ENCODE results near the gene ZNF423. TPM values are rescaled to one million over a fixed set of nuclear protein-coding genes. Genes with fewer than 3 reads are reported as not detected.

Gene ZNF423
- total RNA-seq, 1 experiment from 2014 or later: 0.20 TPM

- no peak for TF ChIP-seq CTCF (IDR thresholded peaks at IDR 0.05; ENCODE audit: insufficient read depth in 1 of 2, low read depth in 1 of 2, low read length in 1 of 2, severe bottlenecking in 1 of 2, unreplicated experiment in 1 of 2)
- Mint-ChIP-seq H3K27ac (ENCODE audit: unreplicated experiment) (no peak overlapping the region), H3K27me3 (ENCODE audit: insufficient read depth, unreplicated experiment) (no peaks in the 10 kb centered on the region), H3K4me1 (ENCODE audit: low read depth, unreplicated experiment) (peaks cover 10% of the 10 kb centered on the region), H3K4me3 (ENCODE audit: unreplicated experiment) (no peak overlapping the region), H3K36me3 (ENCODE audit: insufficient read depth, unreplicated experiment) (no peaks in the 10 kb centered on the region), H3K9me3 (ENCODE audit: unreplicated experiment) (peaks cover 10% of the 10 kb centered on the region)
- peaks cover 10% of the 10 kb centered on the region for H3K4me1 ChIP-seq
- CTCF ChIA-PET: interaction anchor here (0.7 to 1.5 kb wide), 3 partner anchors 27 to 366 kb away, joined by 3 to 6 read pairs (median 5); no protein-coding TSS in a partner anchor
- H3K4me3 ChIP-seq (ENCODE audit: low read depth, low read length): no peak overlapping the region
- H3K9me3 ChIP-seq: no peaks in the 10 kb centered on the region; the same call in 1 of the 2 replicates
- POLR2A ChIA-PET: no interaction called here
- H3K36me3 ChIP-seq (ENCODE audit: control insufficient read depth, insufficient read depth, low read length): no peaks in the 10 kb centered on the region
- intact Hi-C loops (cut with micrococcal nuclease; ENCODE audit: unreplicated experiment): no loop called here
- no peak for DNase-seq
- no TSS peak for BruUV-seq (replicated peaks)
- H3K27me3 ChIP-seq (replicated peaks; ENCODE audit: control insufficient read depth, insufficient read depth, low read length): no peaks in the 10 kb centered on the region
These were observed 33.9 kb upstream of the ZNF423 start for GRCh38 chr16:49889725-49890397.

GRCh38 chr16:49886554-49887094, 30.7 kb upstream of the ZNF423 start:
- intact Hi-C loops (cut with micrococcal nuclease; ENCODE audit: unreplicated experiment): no loop called here
- no TSS peak for BruUV-seq (replicated peaks)
- no peak for DNase-seq
- H3K9me3 ChIP-seq: no peaks in the 10 kb centered on the region; the same call in 1 of the 2 replicates
- no peaks in the 10 kb centered on the region for H3K36me3 ChIP-seq (ENCODE audit: control insufficient read depth, insufficient read depth, low read length)
- no peaks in the 10 kb centered on the region for H3K27me3 ChIP-seq (replicated peaks; ENCODE audit: control insufficient read depth, insufficient read depth, low read length)
- H3K4me3 Mint-ChIP-seq (ENCODE audit: unreplicated experiment): no peak overlapping the region
- H3K27ac Mint-ChIP-seq (ENCODE audit: unreplicated experiment): no peak overlapping the region
- H3K4me3 ChIP-seq (ENCODE audit: low read depth, low read length): no peak overlapping the region
- ChIA-PET POLR2A (no interaction called here), CTCF (interaction anchor here (1.1 kb wide), 1 partner anchor 14 kb away, joined by 6 read pairs; no protein-coding TSS in a partner anchor)
- peaks cover 10% of the 10 kb centered on the region for H3K9me3 Mint-ChIP-seq (ENCODE audit: unreplicated experiment)
- no peaks in the 10 kb centered on the region for H3K27me3 Mint-ChIP-seq (ENCODE audit: insufficient read depth, unreplicated experiment)
- H3K36me3 Mint-ChIP-seq (ENCODE audit: insufficient read depth, unreplicated experiment): no peaks in the 10 kb centered on the region
- peaks cover 30% of the 10 kb centered on the region for H3K4me1 ChIP-seq
- H3K4me1 Mint-ChIP-seq (ENCODE audit: low read depth, unreplicated experiment): peaks cover 23% of the 10 kb centered on the region
- no peak for TF ChIP-seq CTCF (IDR thresholded peaks at IDR 0.05; ENCODE audit: insufficient read depth in 1 of 2, low read depth in 1 of 2, low read length in 1 of 2, severe bottlenecking in 1 of 2, unreplicated experiment in 1 of 2)

DNA sequence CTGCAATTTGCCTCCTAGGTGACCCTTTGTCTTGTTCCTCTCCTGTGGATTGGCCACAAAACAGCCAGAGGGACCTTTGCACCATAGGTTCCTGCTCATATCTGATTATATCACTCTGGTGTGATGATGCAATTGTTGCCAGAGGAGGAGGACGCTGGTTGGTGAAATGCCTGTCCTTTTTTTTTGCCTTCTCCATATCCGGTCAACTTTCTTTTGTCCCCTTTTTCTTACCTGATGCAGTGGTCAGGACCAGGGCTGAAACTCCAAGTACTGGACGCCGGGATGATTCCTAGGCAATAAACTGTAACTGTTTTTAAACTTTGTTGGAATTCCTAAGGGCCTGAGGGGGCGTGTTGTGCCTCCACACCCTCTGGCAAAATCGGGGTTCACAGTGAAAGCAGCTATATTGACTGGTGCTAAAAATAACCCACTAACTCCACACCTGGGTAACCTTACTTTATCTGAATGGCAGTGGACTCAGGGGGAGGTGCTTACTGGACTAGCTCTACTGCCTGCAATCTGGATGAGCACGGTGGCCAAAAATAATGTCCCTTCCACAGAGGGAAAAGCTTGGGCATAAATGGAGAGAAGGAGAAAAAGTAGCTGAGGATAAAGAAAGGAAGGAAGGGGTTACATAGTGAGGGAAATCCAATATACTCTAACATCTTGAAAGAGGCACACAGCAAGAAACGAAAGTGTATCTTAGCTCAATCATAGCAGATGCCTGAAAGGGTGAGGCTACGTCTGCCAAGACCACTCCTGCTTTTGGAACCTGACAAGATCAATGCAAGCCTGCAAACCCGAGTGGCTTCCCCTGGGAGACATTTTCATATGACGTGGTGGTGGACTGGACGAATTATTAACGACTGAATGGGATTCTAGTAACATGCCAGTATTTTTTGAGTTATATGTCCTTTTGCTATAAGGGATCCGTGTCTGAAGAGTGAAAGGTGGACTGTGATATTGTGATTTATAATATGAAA, 28.4 kb upstream of the ZNF423 start:
- H3K9me3 ChIP-seq: no peaks in the 10 kb centered on the region
- H3K27ac Mint-ChIP-seq (ENCODE audit: unreplicated experiment): peak overlapping the region; percentile 29
- ChIA-PET CTCF (interaction anchor here (0.6 to 1.7 kb wide), 4 partner anchors 27 to 82 kb away, joined by 3 to 9 read pairs (median 4); no protein-coding TSS in a partner anchor), POLR2A (interaction anchor here (0.9 kb wide), 1 partner anchor 13 kb away, joined by 3 read pairs; no protein-coding TSS in a partner anchor)
- no peaks in the 10 kb centered on the region for H3K36me3 ChIP-seq (ENCODE audit: control insufficient read depth, insufficient read depth, low read length)
- peaks cover 23% of the 10 kb centered on the region for H3K4me1 Mint-ChIP-seq (ENCODE audit: low read depth, unreplicated experiment)
- H3K27me3 ChIP-seq (replicated peaks; ENCODE audit: control insufficient read depth, insufficient read depth, low read length): no peaks in the 10 kb centered on the region
- peaks cover 30% of the 10 kb centered on the region for H3K4me1 ChIP-seq
- no peaks in the 10 kb centered on the region for H3K27me3 Mint-ChIP-seq (ENCODE audit: insufficient read depth, unreplicated experiment)
- peak overlapping the region; percentile 41 for H3K4me3 Mint-ChIP-seq (ENCODE audit: unreplicated experiment)
- H3K4me3 ChIP-seq (ENCODE audit: low read depth, low read length): no peak overlapping the region
- DNase-seq: peak; percentile 77 to 84
- no peaks in the 10 kb centered on the region for H3K36me3 Mint-ChIP-seq (ENCODE audit: insufficient read depth, unreplicated experiment)
- no peak for TF ChIP-seq CTCF (IDR thresholded peaks at IDR 0.05; ENCODE audit: insufficient read depth in 1 of 2, low read depth in 1 of 2, low read length in 1 of 2, severe bottlenecking in 1 of 2, unreplicated experiment in 1 of 2)
- intact Hi-C loops (cut with micrococcal nuclease; ENCODE audit: unreplicated experiment): loop anchor here (1.0 kb wide), 1 partner anchor 16 kb away; no protein-coding TSS in a partner anchor
- no TSS peak for BruUV-seq (replicated peaks)
- H3K9me3 Mint-ChIP-seq (ENCODE audit: unreplicated experiment): peaks cover 2% of the 10 kb centered on the region
